Osteoblast (primary cell): Measurements from ENCODE around the gene NUP214. TPM values are rescaled to one million over a fixed set of nuclear protein-coding genes. Genes with fewer than 3 reads are reported as not detected.

Experiments
- DNase-seq: peaks from one replicate; pipeline ENCODE4 v3.0.0; 2011; ENCODE audit warnings: low spot score, mixed read lengths; ENCODE audit not compliant: insufficient read length; ENCODE audit errors: missing footprints
- H2AFZ ChIP-seq: 2 replicates; pipeline ENCODE4 v1.6.0; 2011; ENCODE audit warnings: mild to moderate bottlenecking, low read length
- H3K27ac ChIP-seq: 2 replicates; pipeline ENCODE4 v1.5.1; 2011; ENCODE audit warnings: mild to moderate bottlenecking, low read depth, low read length, moderate library complexity
- H3K27me3 ChIP-seq: 2 replicates; pipeline ENCODE4 v1.6.0; 2012; ENCODE audit warnings: mild to moderate bottlenecking, control low read depth, inconsistent platforms, low read length, moderate library complexity; ENCODE audit not compliant: insufficient read depth
- H3K36me3 ChIP-seq: 2 replicates; pipeline ENCODE4 v1.5.1; 2011; ENCODE audit warnings: mild to moderate bottlenecking, low read length, control low read depth, moderate library complexity; ENCODE audit not compliant: insufficient read depth
- H3K4me1 ChIP-seq: 2 replicates; pipeline ENCODE4 v1.5.1; 2011; ENCODE audit warnings: mild to moderate bottlenecking, low read length, control low read depth, moderate library complexity; ENCODE audit not compliant: insufficient read depth
- H3K4me2 ChIP-seq: 2 replicates; pipeline ENCODE4 v1.6.0; 2011; ENCODE audit warnings: mild to moderate bottlenecking, low read length; ENCODE audit not compliant: insufficient read depth
- H3K4me3 ChIP-seq: fragments of 200-600 bp; sonication (generic); 3 replicates; pipeline ENCODE4 v1.5.1; 2012; ENCODE audit warnings: mild to moderate bottlenecking, low read length, inconsistent platforms; ENCODE audit not compliant: insufficient read depth
- H3K79me2 ChIP-seq: 2 replicates; pipeline ENCODE4 v1.6.0; 2012; ENCODE audit warnings: mild to moderate bottlenecking, low read length, control low read depth, inconsistent platforms; ENCODE audit not compliant: insufficient read depth
- H3K9me3 ChIP-seq: 2 replicates; pipeline ENCODE4 v1.5.1; 2011; ENCODE audit warnings: low read depth, low read length, control low read depth
- H4K20me1 ChIP-seq: 2 replicates; pipeline ENCODE4 v1.6.0; 2012; ENCODE audit warnings: mild to moderate bottlenecking, low read length, control low read depth; ENCODE audit not compliant: insufficient read depth
- CTCF ChIP-seq: IDR thresholded peaks from 2 replicates; pipeline ENCODE4 v1.5.1; 2011; ENCODE audit warnings: mild to moderate bottlenecking, low read depth, low read length, moderate library complexity; ENCODE audit errors: extremely low read depth
- total RNA-seq: library from RNA; depleted of rRNA; stranded (reverse); fragments of >200 nt; gene quantifications from 2 replicates; pipeline ENCODE4 v1.2.3, GENCODE V29; 2012

The NUP214 gene
- total RNA-seq, 1 donor, result 17.7 TPM

GRCh38 chr9:131198041-131198715 is 72.8 kb downstream of the NUP214 start:
- no peak for TF ChIP-seq CTCF
- Histone ChIP-seq H3K79me2 (no peaks in the 10 kb centered on the region), H2AFZ (no peak overlapping the region), H3K27me3 (no peaks in the 10 kb centered on the region), H3K4me3 (no peak overlapping the region), H3K4me1 (no peaks in the 10 kb centered on the region), H3K36me3 (peaks cover 68% of the 10 kb centered on the region), H4K20me1 (no peaks in the 10 kb centered on the region), H3K27ac (no peak overlapping the region), H3K9me3 (no peaks in the 10 kb centered on the region), H3K4me2 (no peak overlapping the region)
- no peak for DNase-seq

- H3K4me3 ChIP-seq, result no peak overlapping the region
- TF ChIP-seq CTCF, result no peak
- H3K9me3 ChIP-seq, result no peaks in the 10 kb centered on the region
- H3K4me2 ChIP-seq, result no peak overlapping the region
- no peak overlapping the region for H2AFZ ChIP-seq
- no peaks in the 10 kb centered on the region for H3K27me3 ChIP-seq
- H3K79me2 ChIP-seq, result no peaks in the 10 kb centered on the region
- H3K4me1 ChIP-seq, result no peaks in the 10 kb centered on the region
- DNase-seq, result no peak
- no peak overlapping the region for H3K27ac ChIP-seq
- H3K36me3 ChIP-seq, result peaks cover 76% of the 10 kb centered on the region
- no peaks in the 10 kb centered on the region for H4K20me1 ChIP-seq
Measured at GRCh38 chr9:131201856-131202255, 76.5 kb downstream of the NUP214 start.

GRCh38 chr9:131203431-131204218 is 78.2 kb downstream of the NUP214 start:
- Histone ChIP-seq H4K20me1 (no peaks in the 10 kb centered on the region), H3K9me3 (no peaks in the 10 kb centered on the region), H3K36me3 (peaks cover 70% of the 10 kb centered on the region), H3K4me2 (no peak overlapping the region), H3K79me2 (no peaks in the 10 kb centered on the region), H3K4me1 (no peaks in the 10 kb centered on the region), H3K4me3 (no peak overlapping the region), H2AFZ (no peak overlapping the region), H3K27me3 (no peaks in the 10 kb centered on the region), H3K27ac (no peak overlapping the region)
- no peak for DNase-seq
- TF ChIP-seq CTCF, result peak; percentile 32

- H3K79me2 ChIP-seq, result no peaks in the 10 kb centered on the region
- DNase-seq, result no peak
- H3K4me3 ChIP-seq, result no peak overlapping the region
- no peaks in the 10 kb centered on the region for H3K9me3 ChIP-seq
- no peak overlapping the region for H3K27ac ChIP-seq
- no peaks in the 10 kb centered on the region for H4K20me1 ChIP-seq
- H3K4me1 ChIP-seq, result no peaks in the 10 kb centered on the region
- peaks cover 63% of the 10 kb centered on the region for H3K36me3 ChIP-seq
- TF ChIP-seq CTCF, result no peak
- no peak overlapping the region for H3K4me2 ChIP-seq
- no peaks in the 10 kb centered on the region for H3K27me3 ChIP-seq
- H2AFZ ChIP-seq, result no peak overlapping the region
Measured at GRCh38 chr9:131204285-131204684, 78.9 kb downstream of the NUP214 start.
